ENCODE results near the gene TBC1D22A. TPM values are rescaled to one million over a fixed set of nuclear protein-coding genes. Genes with fewer than 3 reads are reported as not detected.

Gene TBC1D22A
- total RNA-seq, 1 experiment from 2014 or later, result 32.6 TPM

- Mint-ChIP-seq H3K36me3 (ENCODE audit: insufficient read depth, unreplicated experiment) (peaks cover 46% of the 10 kb centered on the region), H3K4me1 (ENCODE audit: low read depth, unreplicated experiment) (peaks cover 22% of the 10 kb centered on the region), H3K9me3 (ENCODE audit: unreplicated experiment) (no peaks in the 10 kb centered on the region), H3K27me3 (ENCODE audit: insufficient read depth, unreplicated experiment) (no peaks in the 10 kb centered on the region), H3K27ac (ENCODE audit: unreplicated experiment) (peak overlapping the region; percentile 93), H3K4me3 (ENCODE audit: unreplicated experiment) (peak overlapping the region; percentile 79)
- no peaks in the 10 kb centered on the region for H3K27me3 ChIP-seq (replicated peaks; ENCODE audit: control insufficient read depth, insufficient read depth, low read length)
- no peak for DNase-seq
- H3K36me3 ChIP-seq (ENCODE audit: control insufficient read depth, insufficient read depth, low read length), result no peaks in the 10 kb centered on the region
- no TSS peak for BruUV-seq (replicated peaks)
- H3K4me1 ChIP-seq, result peaks cover 39% of the 10 kb centered on the region
- CTCF ChIA-PET, result no interaction called here
- no peak overlapping the region for H3K4me3 ChIP-seq (ENCODE audit: low read depth, low read length)
- H3K9me3 ChIP-seq, result no peaks in the 10 kb centered on the region
- POLR2A ChIA-PET, result no interaction called here
- intact Hi-C loops (cut with micrococcal nuclease; ENCODE audit: unreplicated experiment), result no loop called here
- TF ChIP-seq, protein P1, sequence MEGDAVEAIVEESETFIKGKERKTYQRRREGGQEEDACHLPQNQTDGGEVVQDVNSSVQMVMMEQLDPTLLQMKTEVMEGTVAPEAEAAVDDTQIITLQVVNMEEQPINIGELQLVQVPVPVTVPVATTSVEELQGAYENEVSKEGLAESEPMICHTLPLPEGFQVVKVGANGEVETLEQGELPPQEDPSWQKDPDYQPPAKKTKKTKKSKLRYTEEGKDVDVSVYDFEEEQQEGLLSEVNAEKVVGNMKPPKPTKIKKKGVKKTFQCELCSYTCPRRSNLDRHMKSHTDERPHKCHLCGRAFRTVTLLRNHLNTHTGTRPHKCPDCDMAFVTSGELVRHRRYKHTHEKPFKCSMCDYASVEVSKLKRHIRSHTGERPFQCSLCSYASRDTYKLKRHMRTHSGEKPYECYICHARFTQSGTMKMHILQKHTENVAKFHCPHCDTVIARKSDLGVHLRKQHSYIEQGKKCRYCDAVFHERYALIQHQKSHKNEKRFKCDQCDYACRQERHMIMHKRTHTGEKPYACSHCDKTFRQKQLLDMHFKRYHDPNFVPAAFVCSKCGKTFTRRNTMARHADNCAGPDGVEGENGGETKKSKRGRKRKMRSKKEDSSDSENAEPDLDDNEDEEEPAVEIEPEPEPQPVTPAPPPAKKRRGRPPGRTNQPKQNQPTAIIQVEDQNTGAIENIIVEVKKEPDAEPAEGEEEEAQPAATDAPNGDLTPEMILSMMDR (IDR thresholded peaks at IDR 0.05; ENCODE audit: insufficient read depth in 1 of 2, low read depth in 1 of 2, low read length in 1 of 2, severe bottlenecking in 1 of 2, unreplicated experiment in 1 of 2), result no peak
These were observed 171.8 kb downstream of the TBC1D22A start for GRCh38 chr22:46934172-46934745.

DNA sequence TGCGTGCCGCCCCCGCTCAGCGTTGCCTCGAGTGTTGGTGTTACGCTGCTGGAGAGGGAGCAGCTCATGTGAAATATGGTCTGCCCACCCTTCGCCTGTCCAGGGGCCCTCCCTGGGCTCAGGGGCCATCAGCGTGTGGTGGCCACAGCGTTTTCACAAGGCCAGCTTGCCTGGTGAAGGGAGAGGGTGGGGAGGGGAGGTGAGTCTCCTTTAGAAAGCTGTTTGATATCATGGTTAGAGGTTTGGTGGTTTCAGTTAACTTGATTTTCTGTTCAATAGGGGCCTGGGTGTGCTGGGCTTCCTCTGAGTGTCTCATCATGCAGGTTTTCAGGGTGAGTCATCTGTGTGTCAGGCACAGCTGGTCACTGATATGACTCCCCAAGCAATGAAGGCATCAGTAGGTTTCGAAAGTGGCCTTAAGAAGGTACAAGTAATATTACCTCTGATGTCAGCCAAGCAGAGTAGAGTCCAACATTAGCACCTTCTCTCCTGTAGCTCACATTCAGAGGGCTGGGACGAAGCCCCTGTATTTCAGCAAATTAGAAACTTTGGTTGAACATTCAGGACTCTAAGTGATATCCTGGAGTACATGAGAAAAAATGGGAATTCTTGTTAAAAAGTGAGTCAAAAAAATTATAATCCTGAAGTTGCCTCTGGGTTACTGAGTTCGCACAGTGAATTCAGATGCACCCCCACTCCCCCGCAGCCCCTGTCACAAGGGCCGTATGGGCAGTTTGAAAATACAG, 172.5 kb downstream of the TBC1D22A start:
- Mint-ChIP-seq H3K36me3 (ENCODE audit: insufficient read depth, unreplicated experiment) (peaks cover 51% of the 10 kb centered on the region), H3K9me3 (ENCODE audit: unreplicated experiment) (no peaks in the 10 kb centered on the region), H3K27me3 (ENCODE audit: insufficient read depth, unreplicated experiment) (no peaks in the 10 kb centered on the region), H3K4me3 (ENCODE audit: unreplicated experiment) (peak overlapping the region; percentile 79), H3K4me1 (ENCODE audit: low read depth, unreplicated experiment) (peaks cover 22% of the 10 kb centered on the region), H3K27ac (ENCODE audit: unreplicated experiment) (peak overlapping the region; percentile 93)
- TF ChIP-seq, protein P1 (IDR thresholded peaks at IDR 0.05; ENCODE audit: insufficient read depth in 1 of 2, low read depth in 1 of 2, low read length in 1 of 2, severe bottlenecking in 1 of 2, unreplicated experiment in 1 of 2), result no peak
- no peaks in the 10 kb centered on the region for H3K27me3 ChIP-seq (replicated peaks; ENCODE audit: control insufficient read depth, insufficient read depth, low read length)
- BruUV-seq (replicated peaks), result TSS peak; percentile 94
- DNase-seq, result peak; percentile 69 to 81
- no peaks in the 10 kb centered on the region for H3K9me3 ChIP-seq
- peak overlapping the region; percentile 17 for H3K4me3 ChIP-seq (ENCODE audit: low read depth, low read length)
- intact Hi-C loops (cut with micrococcal nuclease; ENCODE audit: unreplicated experiment), result loop anchor here (1.0 to 5.0 kb wide), 2 partner anchors 62 to 167 kb away; no protein-coding TSS in a partner anchor
- ChIA-PET CTCF (no interaction called here), POLR2A (no interaction called here)
- H3K36me3 ChIP-seq (ENCODE audit: control insufficient read depth, insufficient read depth, low read length), result no peaks in the 10 kb centered on the region
- peaks cover 39% of the 10 kb centered on the region for H3K4me1 ChIP-seq

- no TSS peak for BruUV-seq (replicated peaks)
- H3K27me3 Mint-ChIP-seq (ENCODE audit: insufficient read depth, unreplicated experiment), result no peaks in the 10 kb centered on the region
- H3K27me3 ChIP-seq (replicated peaks; ENCODE audit: control insufficient read depth, insufficient read depth, low read length), result no peaks in the 10 kb centered on the region
- no peaks in the 10 kb centered on the region for H3K9me3 ChIP-seq
- peaks cover 50% of the 10 kb centered on the region for H3K36me3 Mint-ChIP-seq (ENCODE audit: insufficient read depth, unreplicated experiment)
- peaks cover 22% of the 10 kb centered on the region for H3K4me1 Mint-ChIP-seq (ENCODE audit: low read depth, unreplicated experiment)
- H3K4me3 Mint-ChIP-seq (ENCODE audit: unreplicated experiment), result peak overlapping the region; percentile 79
- no peaks in the 10 kb centered on the region for H3K9me3 Mint-ChIP-seq (ENCODE audit: unreplicated experiment)
- no peaks in the 10 kb centered on the region for H3K36me3 ChIP-seq (ENCODE audit: control insufficient read depth, insufficient read depth, low read length)
- CTCF ChIA-PET, result no interaction called here
- TF ChIP-seq, protein P1 (IDR thresholded peaks at IDR 0.05; ENCODE audit: insufficient read depth in 1 of 2, low read depth in 1 of 2, low read length in 1 of 2, severe bottlenecking in 1 of 2, unreplicated experiment in 1 of 2), result no peak
- peak overlapping the region; percentile 17 for H3K4me3 ChIP-seq (ENCODE audit: low read depth, low read length)
- DNase-seq, result peak; percentile 87 to 93
- H3K27ac Mint-ChIP-seq (ENCODE audit: unreplicated experiment), result peak overlapping the region; percentile 93
- POLR2A ChIA-PET, result no interaction called here
- intact Hi-C loops (cut with micrococcal nuclease; ENCODE audit: unreplicated experiment), result loop anchor here (1.0 to 5.0 kb wide), 2 partner anchors 62 to 167 kb away; no protein-coding TSS in a partner anchor
- H3K4me1 ChIP-seq, result peaks cover 39% of the 10 kb centered on the region
These were observed 173.3 kb downstream of the TBC1D22A start for GRCh38 chr22:46935506-46936377.
